ENCODE data around the gene ZNF668.
"Not testable (repeated sequence)": the region's sequence is repeated elsewhere in the genome, so short reads cannot be mapped to it uniquely, and the experiment has no call there.

ZNF668 gene

DNA sequence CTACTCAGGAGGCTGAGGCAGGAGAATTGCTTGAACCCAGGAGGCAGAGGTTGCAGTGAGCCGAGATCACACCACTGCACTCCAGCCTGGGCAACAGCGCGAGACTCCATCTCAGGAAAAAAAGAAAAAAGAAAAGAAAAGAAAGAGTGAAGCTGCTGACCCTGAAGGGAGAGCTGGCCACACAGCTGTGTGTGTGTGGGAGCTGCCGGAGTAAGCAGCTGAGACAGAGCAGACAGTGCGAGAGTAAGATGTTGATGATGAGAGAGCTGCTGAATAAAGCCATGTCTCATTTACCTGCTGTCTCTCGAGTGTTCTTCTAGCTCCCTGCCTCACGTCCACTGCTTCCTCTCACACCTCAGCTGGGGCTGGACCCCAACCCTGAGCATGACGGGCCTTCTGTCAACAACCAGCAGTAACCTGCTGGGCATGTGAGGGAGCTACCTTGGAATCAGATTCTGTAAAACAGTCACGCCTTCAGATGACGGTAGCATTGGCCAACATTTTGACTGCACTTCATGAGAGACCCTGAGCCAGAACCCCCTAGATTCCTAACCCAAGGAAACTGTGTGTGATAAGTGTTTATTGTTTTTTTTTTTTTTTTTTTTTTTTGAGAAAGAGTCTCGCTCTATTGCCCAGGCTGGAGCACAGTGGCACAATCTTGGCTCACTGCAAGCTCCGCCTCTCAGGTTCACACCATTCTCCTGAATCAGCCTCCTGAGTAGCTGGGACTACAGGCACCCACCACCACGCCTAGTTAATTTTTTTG is 27.0 kb upstream of the ZNF668 start:
- not testable (repeated sequence) for DNase-seq

DNA sequence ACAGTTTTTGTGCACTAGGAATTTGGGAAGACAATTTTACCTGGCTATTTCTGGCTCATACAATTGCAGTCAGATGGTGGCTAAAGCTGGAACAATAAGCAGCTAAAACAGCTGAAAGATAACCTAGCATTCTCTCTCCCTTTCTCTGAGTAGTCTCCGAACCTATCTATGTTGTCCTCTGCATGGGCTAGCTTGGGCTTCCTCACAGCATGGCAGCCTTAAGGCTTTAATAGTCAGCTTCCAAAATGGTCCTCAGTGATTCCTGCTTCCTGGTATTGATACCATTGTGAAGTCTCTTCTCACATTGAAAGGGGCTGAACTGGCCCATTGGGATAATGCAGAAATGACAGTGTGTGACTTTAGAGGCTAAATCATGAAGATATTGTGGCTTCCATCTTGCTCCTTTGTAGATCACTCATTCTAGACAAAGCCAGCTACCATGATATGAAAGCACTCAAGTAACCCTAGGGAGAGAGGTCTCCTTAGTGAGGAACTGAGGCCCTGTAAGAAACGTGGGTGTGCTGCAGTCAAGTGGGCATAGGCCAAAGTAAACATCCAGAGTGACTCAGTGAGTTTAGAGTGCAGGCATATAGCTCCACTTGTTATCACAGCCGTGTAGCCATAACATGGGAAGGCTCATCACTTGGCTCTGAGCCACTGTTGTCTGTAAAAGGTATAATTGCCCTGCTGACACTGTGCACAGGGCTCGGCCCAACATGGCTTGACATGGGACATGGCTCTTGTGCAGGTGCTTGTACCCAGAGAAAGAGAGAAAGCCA is 26.0 kb upstream of the ZNF668 start:
- no peak for DNase-seq

DNA sequence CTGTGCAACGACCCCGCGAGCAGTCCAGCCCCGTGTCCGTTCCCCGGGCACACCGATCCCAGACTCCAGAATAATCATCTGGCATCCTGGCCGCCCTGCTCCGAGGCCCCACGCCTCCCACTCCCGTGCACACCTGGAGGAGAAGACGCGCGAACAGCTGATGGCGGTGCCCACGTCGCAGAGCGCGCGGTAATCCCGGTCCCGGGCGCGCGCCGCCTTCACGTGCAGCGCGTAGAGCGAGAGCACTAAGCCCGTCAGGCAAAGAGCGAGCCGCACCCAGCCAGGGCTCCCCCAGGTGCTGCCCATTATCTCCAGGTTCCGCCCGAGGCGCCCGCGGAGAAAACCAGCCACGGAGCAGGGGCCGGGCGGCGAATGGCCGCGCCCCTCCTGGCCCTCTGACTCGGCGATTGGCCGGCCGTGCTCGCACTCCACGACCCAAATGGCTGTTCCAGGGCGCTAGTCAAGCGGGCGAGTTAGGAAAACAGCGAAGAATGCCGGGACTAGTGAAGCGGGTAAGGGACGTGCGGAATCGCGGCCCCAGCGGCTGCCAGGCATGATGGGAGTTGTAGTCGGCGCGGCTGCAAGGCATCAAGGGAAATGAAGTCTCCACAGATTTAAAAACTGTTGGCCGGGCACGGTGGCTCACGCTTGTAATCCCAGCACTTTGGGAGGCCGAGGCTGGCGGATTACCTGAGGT is 20.5 kb upstream of the ZNF668 start, which contains the start of gene VKORC1:
VKORC1 (minus strand) TSS at position 374 of the 697 bp plus-strand sequence; CDS start at position 306, 68 bp downstream.
- peak; percentile 96 for DNase-seq

DNA sequence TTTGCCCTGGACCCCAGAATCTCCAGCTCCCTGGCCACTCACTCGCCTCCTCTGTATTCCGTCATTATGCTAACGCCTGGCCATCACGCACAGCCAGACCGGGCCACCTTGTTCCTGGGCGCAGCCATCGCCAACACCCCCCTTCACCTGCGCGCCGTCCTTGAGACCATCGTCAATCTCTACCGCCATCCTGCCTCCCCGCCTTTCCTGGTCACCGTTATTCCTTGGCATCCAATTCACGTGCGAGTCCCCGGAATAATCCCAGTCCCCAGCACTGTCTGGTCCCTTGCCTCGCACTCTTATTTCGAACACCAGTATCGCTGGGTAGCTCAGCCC is 20.0 kb upstream of the ZNF668 start:
- DNase-seq, result no peak

DNA sequence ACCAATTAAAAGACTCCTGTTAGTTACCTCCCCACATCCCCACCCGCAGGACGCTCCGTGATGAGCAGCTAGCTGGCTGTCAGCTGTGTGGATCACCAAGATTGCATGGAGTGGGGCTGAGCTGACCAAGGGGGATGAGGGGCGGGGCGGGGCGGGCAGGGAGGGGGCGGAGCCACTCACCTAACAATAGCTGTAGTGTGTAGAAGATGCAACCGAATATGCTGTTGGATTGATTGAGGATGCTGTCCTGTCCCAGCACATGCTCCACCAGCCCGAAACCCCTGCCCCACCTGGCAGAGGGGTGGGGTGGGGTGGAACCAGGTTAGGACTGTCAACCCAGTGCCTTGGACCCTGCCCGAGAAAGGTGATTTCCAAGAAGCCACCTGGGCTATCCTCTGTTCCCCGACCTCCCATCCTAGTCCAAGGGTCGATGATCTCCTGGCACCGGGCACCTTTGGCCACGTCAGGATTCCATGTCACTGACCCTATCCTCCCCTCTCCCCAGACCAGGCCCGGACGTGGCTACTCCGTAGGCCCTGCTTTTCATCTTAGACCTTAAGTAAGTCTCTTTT is 19.2 kb upstream of the ZNF668 start:
- no peak for DNase-seq

DNA sequence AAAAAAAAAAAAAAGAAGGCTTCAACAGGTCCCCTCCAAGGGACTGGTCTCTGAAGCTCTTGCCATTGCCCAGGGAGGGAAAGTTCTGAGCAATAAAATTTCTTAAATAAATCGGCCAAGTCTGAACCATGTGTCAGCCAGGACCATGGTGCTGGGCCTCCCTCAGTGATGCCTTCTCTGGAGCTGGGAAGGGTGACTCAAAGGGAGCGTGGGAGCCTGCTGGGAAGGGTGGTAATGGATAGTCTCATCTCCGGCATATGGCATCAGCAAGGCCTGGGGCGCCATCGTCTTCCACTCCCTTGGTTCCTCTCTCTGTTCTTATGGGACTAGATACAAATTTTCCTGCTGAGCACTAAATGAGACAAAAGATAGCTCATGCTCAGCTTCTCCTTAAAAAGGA is 18.3 kb upstream of the ZNF668 start:
- no peak for DNase-seq

DNA sequence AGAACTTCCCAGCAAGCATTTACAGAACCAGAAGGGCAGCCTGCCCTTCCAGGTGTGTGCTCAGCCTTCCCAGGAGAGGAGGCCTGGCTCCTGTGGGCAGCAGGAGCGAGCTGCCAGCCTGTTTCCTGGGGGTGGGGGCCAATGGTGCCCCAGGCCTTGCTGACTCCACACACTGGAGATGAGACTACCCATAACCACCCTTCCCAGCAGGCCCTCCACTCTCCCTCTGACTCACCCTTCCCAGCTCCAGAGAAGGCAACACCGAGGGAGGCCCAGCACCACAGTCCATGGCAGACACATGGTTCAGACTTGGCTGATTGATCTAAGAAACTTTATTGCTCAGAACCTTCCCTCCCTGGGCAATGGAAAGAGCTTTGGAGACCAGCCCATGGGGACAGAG is 16.5 kb upstream of the ZNF668 start:
- DNase-seq, result no peak

DNA sequence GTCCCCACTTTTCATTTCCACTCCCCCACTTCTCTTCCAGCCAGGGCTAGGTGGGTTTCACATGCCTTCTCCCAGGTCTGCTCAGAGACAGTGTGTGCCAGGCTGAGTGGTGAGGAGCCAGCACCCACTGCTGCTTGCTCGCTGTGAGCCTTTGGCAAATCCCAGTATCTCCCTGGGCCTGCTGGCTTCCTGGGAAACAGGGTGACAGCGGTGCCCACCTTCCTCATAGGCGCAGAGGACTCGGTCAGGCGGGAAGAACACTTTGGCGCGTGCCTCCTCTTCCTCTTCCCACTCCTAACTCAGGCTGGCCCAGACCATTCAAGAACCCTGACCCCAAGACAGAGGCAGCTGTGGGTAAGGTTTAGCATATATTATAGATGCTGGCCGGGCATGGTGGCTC is 15.2 kb upstream of the ZNF668 start:
- no peak for DNase-seq

DNA sequence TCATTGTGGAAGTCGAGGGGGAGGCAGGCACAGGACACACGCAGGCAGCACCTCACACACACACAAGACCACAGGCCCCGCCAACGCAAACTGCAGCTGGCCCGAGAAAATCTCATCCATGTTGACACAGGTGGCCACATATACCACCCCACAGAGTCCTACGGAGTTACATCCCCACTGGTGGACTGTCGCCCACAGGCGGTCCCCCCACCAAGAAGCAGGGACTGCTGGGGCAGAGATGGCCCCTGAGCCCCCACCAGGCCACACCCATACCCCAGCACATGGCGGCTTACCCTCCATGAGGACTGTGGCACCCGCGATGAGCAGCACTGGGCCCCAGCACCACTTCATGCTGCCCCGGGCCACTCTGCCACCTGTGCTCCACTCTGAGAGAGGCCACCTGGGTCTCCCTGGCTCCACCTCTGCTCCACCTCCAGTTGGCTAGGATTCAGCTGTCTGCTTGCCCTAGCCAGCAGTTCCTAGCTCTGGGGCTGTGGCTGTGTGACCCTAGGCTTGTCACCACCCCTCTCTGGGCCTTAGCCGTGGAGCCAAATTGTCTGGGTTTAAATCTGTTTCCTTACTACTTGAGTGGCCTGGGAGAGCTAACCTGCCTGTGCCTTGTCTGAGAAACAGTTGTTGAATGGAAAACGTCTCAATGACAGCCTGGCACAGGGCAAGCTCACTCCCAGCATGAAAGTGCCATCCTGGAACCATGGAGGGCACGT is 14.6 kb upstream of the ZNF668 start, which contains the start of gene PRSS53:
PRSS53 (minus strand) TSS at position 485 of the 725 bp plus-strand sequence; CDS start at position 351, 134 bp downstream.
- DNase-seq, result no peak

DNA sequence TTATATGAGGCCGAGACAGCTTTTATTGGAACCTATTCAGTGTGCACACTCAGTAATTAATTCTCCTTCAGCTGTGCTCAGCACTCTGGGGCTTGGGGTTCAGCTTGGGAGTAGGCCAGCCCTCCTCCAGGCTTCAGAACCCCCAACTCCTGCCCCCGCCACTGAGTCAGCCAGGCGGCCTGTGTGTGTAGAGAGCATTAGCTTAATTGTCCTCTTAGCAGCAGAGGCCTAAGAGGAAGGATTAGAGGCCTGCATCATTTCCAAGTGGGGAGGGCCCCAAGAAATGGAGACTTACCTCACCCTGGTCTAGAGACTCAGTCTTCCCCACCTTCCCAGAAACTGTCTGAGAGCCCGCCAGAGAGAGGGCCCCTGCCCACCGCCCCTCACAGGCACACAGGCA is 13.9 kb upstream of the ZNF668 start:
- DNase-seq, result no peak

DNA sequence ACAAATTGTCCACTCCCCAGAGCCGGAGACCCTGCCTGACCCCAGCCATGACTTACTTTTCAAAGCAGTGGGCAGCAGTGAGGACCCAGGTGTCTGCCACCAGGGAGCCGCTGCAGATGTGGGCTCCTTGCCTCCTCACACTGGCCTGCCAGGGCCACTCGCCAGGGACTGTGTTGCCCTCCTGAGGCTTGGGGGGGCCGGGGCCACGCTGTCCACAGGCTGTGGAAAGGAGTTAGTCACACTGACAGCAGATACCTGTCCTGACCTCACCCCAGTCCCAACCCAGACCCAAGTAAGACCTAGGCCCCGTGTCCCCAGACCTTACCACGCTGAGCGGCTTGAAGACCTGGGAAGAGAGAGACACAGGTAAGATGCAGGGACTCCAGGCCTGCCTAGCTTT is 13.4 kb upstream of the ZNF668 start:
- no peak for DNase-seq

DNA sequence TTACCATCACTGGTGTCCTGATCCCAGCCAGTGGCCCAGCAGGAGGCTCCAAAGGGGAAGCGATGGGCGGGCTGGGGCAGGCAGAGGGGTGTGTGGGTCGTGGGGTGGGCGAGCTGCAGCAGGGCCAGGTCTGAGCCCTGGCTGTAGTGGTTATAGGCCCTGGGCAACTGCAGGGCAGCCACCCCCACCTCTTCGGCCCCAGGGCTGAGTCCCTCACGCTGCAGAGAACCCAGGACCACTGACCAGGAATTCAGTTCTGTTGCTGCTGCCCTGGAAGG is 12.5 kb upstream of the ZNF668 start:
- no peak for DNase-seq

DNA sequence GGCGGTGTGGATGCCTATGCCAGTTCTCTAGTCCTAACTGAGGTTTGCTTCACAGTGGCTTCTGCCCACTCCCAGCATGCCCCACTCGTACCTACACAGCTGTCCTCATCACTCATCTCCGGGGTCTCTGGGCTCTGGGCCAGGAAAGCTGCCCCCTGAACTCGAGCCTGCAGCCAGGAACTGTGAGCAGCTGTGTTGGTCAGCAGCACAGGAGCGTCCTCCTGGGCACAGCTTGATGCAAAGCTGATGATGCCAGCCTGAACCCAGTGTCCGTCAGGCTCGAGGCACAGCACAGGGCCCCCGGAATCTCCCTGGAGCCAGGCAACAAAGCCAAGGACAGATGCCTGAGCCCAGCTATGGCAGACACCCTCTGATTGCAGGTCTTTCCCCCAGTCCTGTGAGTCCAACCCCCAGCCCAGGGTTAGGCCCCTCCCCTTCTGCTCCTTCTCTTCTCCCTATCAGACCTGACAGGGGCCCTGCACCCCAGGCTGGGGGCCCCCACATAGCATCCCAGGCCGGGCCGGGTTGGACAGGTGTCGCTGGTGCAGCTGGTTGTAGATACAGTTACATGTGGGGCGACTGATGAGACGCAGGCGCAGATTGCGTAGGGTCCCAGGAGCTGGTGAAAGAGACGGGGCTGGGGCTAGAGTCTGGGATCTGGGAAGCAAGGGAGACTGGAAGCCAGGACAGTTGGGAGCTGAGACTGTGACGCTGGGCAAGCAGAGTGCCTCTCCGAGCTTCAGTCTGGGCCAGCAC is 12.0 kb upstream of the ZNF668 start:
- no peak for DNase-seq

DNA sequence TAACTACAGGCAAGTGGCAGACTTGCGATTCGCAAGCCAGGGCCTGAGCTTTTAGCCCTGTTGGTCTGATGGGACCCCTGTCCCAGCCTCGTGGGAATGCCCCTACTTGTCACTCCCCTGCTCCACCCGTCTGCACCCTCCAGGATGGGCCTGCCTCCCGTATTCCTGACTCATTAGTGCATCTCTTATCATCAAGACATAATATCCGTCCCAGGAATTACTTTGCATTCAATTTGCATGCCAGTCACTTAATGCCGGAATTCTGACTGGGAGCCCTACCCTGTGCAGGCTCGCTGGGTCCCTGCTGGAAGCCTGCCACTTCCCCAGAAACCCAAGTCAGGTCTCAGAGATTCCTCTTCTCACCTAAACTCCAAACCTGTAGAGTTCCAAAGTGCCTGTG is 11.4 kb upstream of the ZNF668 start:
- no peak for DNase-seq

DNA sequence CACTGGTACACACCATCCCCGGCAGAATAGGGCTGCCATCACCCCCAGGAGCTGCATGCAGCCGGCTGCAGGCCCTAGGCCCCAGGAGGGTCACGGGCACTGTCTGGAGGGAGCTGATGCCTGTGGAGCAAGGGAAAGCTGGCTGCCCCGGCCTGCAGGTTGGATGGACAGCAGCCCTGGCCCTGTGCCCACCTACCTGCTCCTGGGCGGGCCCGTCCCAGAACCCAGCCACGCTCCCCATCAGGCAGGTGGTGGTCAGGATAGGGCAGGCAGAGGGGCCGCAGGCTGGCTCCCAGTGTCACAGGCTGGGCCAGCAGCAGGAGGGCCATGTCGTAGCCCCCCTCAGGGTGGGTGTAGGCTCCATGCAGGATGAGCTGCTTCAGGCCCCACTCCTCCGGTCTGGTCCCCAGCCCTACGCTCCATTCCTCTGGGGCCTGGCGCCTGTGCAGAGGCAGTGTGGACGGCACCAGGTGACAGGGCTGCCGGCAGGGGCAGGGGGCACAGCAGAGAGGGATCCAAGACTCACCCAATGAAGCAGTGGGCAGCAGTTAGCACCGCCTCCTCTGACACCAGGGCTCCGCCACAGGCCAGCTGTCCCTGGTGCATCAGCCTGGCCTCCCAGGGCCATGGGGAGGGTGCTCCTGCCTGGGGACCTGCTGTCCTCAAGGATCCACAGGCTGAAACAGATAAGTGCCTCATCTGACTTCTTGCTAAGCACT is 10.7 kb upstream of the ZNF668 start:
- no peak for DNase-seq

DNA sequence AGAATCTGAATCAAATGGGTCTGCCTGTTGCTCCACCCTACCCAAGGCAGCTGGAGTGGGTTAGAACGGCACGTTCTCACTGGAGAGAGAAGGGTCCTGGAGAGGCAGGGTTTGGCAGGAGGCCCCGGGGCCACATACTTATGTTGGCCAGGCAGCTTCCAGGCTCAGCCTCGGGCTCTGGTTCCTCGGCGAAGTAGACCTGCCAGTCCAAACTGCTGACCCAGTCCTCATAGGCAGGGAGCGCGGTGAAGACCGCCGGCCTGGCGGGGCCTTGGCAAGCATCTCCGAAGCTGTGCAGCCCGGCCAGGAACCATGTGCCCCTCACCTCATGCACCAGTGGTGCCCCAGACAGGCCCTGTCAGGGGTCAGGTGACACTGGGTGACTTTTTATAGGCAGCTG is 9.9 kb upstream of the ZNF668 start:
- no peak for DNase-seq

DNA sequence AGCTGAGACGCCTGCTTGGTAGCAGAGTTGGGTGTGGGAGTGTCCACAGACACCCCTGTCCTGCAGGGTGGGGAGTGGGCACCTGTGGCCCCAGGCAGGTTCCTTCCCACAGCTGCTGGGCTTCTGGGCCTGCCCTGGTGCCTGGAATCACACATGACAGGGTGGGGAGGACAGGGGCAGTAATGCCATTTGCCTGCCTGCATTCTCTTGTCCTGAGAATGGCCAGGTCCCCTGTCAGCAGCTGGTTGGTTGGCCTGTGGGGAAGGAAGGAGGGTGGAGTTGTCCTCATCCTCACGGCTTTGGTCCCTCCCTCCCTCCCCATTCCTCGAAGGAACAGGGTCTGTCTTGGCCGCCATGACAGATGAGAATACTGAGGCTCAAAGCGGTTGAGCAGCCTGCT is 9.5 kb upstream of the ZNF668 start:
- no peak for DNase-seq

DNA sequence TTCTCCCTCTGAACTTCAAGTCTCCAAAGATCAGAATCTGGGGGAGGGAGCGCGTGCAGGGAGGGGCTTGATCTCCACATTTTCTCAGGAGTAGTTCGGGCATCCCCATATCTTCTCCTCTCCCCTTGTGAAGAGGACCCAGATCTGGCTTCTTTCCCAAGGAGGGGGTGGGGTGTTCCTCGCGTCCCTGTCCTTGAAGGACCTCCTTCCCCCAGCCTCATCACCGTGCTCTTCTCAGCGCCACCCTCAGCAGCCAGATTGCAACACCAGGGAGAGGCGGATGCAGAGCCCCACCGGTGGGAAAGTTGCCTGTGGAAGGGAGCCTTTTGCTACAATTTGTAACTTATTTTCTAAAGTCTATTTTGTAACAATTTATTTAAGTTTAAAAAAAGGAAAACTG is 9.0 kb upstream of the ZNF668 start:
- DNase-seq, result no peak

DNA sequence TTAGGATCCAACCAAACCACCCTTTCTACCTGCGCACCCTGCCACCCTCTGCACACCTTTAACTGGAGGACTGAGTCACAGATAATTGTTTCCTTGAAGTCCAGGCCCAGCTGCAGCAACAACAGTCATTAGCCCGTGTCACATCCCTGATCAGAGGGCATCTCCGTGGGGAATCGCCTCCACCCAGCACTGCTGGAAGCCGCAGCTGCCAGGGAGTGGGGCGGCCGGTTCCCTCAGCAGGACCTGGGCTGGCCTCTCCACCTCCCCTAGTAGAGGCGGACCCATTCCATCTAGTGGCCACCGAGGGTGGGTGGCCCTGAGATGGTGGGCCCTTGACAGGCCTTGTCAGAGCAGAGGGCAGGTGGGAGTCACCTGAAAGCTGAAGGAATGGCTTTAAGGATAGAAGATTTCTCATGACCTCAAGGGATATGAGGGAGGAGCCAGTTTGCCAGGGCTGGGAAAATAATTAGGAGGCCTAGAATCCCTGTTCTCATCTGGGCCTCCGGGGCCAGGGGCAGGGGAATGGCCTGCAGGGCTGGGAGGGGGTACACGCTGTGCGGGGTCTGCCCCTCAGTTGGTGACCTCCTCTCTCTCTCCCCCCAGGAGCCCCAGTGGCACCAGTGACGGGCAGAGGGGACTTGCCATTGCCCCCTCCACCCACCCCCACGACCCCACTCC is 8.5 kb upstream of the ZNF668 start:
- no peak for DNase-seq

DNA sequence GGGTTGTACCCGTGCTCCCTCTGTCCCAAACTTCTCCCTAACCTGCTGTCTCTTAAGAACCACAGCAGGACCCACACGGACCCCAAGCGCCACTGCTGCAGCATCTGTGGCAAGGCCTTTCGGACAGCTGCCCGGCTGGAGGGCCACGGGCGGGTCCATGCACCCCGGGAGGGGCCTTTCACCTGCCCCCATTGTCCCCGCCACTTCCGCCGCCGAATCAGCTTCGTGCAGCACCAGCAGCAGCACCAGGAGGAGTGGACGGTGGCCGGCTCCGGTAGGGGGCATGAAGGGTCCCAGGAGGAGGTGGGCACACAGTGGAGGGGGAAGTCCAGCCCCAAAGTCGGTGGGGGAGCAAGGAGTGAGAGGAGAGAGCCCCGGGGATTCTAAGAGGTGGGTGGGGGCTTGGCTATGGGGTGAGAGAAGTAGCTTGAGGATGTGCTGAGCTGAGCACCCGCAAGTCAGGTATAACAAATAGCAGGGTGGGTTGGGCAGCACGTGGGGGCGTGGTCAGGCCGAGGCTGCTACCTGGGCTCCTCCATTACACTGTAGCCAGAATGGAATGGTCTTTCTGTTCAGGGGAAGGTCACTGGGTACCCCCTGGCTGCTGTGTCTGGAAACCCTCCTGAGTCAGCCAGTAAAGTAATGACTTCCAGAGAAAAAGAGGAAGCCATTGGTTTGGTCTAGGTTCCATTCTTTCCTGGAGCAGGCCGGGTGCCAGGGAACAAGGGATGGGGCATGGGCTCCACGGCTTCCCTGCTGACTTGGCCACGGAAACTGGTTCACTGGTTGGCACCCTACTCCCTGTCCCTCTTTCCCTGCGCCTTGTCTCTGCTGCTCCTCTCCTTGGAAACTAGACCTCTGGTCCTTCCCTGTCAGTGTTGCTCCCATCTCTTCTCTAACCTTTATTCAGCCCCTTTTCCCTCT is 7.7 kb upstream of the ZNF668 start:
- DNase-seq, result no peak
